Esophagus (tissue), 2 donors: ENCODE results near the gene NPPC. TPM values are rescaled to one million over a fixed set of nuclear protein-coding genes. Genes with fewer than 3 reads are reported as not detected.
"Not testable (repeated sequence)": the region's sequence is repeated elsewhere in the genome, so short reads cannot be mapped to it uniquely, and the experiment has no call there.

Experiments
- H3K27ac ChIP-seq, 2 donors: one replicate each; pipeline ENCODE4 v1.5.1; 2013; ENCODE audit warnings: low read depth in 2 of 2, mild to moderate bottlenecking in 2 of 2, inconsistent platforms in 1 of 2, low read length in 1 of 2, moderate library complexity in 1 of 2
- H3K27me3 ChIP-seq, 2 donors: one replicate each; pipeline ENCODE4 v1.6.1; 2013; ENCODE audit warnings: low read length in 2 of 2, control low read depth in 1 of 2, mild to moderate bottlenecking in 1 of 2; ENCODE audit not compliant: insufficient read depth in 2 of 2, control insufficient read depth in 1 of 2
- H3K36me3 ChIP-seq, 2 donors: one replicate each; pipeline ENCODE4 v1.6.1; 2013; ENCODE audit warnings: low read length in 1 of 2; ENCODE audit not compliant: control insufficient read depth in 2 of 2, insufficient read depth in 2 of 2
- H3K4me1 ChIP-seq, 2 donors: one replicate each; pipeline ENCODE4 v1.6.1; 2013; ENCODE audit warnings: low read length in 1 of 2; ENCODE audit not compliant: control insufficient read depth in 2 of 2, insufficient read depth in 2 of 2
- H3K4me3 ChIP-seq, 2 donors: one replicate each; pipeline ENCODE4 v1.5.1; 2013; ENCODE audit warnings: low read length in 2 of 2, mild to moderate bottlenecking in 2 of 2, low read depth in 1 of 2, moderate library complexity in 1 of 2
- H3K9me3 ChIP-seq, 2 donors: one replicate each; pipeline ENCODE4 v1.6.1; 2013; ENCODE audit warnings: mild to moderate bottlenecking in 2 of 2, low read depth in 1 of 2, low read length in 1 of 2, moderate library complexity in 1 of 2; ENCODE audit not compliant: control insufficient read depth in 2 of 2, insufficient read depth in 1 of 2
- WGBS, 2 donors: extraction: QIAGEN DNeasy Blood & Tissue Kit; methylation state at CpG; one replicate each; pipeline ENCODE4 v1.1.7; 2013; 5-methylcytosine and 5-hydroxymethylcytosine counted together
- polyA plus RNA-seq, 2 donors: library from polyadenylated mRNA; stranded (reverse); fragments of 200-250 nt; gene quantifications; one replicate each; pipeline ENCODE4 v1.2.3, GENCODE V29; 2013
- donor health status: healthy with polysubstance abuse.
- donor health status: Bipolar disorder and iron deficiency.

NPPC gene
- polyA plus RNA-seq, 2 donors, result 2.2 TPM

DNA sequence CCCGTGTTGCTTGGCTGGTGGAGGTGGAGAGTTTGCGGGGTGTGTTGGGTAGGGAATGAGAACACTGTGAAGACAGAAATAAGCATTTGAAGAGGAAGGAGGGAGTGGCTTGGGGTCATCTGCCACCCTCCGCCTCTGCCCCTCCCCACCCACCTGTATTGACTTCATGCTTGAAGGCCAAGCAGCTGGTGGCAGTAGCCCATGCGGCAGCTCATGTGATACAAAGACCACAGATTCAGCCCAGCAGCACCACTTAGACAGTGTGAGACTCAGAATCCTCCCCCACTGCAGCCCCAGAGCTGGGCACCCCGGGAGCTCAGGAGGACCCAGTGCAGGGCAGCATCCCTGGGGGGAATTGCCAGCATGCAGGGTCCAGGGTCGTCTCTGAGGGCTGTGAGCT is 15.4 kb downstream of the NPPC start:
- no peaks in the 10 kb centered on the region for H3K4me1 ChIP-seq
- no peaks in the 10 kb centered on the region for H3K27me3 ChIP-seq
- H3K36me3 ChIP-seq, result no peaks in the 10 kb centered on the region
- 79 to 81% methylated on average over 6 of the region's 6 CpGs for WGBS, 2 donors
- H3K9me3 ChIP-seq, result no peaks in the 10 kb centered on the region
- H3K27ac ChIP-seq, result no peak overlapping the region
- H3K4me3 ChIP-seq, result no peak overlapping the region

DNA sequence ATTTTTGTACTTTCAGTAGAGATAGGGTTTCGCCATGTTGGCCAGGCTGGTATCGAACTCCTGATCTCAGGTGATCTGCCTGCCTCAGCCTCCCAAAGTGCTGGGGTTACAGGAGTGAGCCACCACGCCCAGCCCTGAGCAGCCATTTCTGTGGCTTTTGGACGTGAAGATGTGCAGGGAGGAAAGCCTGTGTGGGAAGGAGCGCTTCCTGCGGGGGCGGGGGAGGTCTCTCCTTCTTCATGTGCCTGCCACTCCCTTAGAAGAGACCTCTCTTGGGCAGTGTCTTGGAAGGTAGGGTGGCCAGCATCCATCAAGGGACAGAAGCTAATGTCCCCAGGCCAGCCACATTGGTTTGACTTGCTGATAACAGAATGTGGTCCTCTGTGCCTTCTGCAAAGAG is 16.0 kb downstream of the NPPC start:
- H3K9me3 ChIP-seq, H3K27ac ChIP-seq, H3K4me3 ChIP-seq, H3K36me3 ChIP-seq, H3K4me1 ChIP-seq, H3K27me3 ChIP-seq: not testable (repeated sequence)
- WGBS, 2 donors, result 81 to 86% methylated on average over 7 of the region's 7 CpGs

DNA sequence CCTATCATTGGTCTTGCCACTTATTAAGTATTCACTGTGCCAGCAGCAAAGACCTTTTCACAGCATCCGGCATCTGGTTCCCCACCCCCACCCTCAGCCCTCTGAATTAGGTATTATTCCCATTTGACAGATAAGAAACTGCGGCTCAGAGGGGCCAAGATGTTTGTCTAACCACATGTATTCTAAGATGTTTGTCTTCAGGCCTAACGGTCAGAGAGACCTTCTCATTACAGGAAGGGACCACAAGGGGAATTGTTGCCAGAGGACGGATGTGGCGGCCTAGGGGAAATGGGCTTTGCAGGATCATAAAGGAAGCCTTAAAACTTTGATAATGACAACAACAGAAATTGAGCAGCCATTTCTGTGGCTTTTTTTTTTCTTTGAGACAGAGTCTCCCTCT is 16.6 kb downstream of the NPPC start:
- Histone ChIP-seq H3K9me3 (no peaks in the 10 kb centered on the region), H3K36me3 (no peaks in the 10 kb centered on the region), H3K4me1 (no peaks in the 10 kb centered on the region), H3K4me3 (no peak overlapping the region), H3K27ac (no peak overlapping the region), H3K27me3 (no peaks in the 10 kb centered on the region)
- 61 to 71% methylated on average over 5 of the region's 5 CpGs for WGBS, 2 donors

DNA sequence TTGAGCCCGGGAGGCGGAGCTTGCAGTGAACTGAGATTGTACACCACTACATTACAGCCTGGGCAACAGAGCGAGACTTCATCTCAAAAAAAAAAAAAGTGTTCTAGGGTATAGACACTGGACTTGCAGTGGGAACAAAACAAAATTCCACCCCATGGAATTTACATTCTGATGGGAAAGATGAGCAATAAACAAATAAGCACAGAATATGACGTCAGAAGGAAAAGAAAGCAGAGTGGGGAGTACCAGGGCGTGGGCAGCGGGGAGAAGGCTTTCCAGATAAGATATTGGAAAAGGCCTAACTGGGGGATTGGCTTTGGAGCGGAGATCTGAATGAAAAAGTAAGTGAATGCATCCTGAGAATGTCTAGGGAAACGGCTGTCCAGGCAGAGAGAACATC is 17.6 kb downstream of the NPPC start:
- Histone ChIP-seq H3K36me3 (no peaks in the 10 kb centered on the region), H3K4me3 (no peak overlapping the region), H3K27ac (no peak overlapping the region), H3K27me3 (no peaks in the 10 kb centered on the region), H3K4me1 (no peaks in the 10 kb centered on the region), H3K9me3 (no peaks in the 10 kb centered on the region)
- 90 to 92% methylated on average over 8 of the region's 8 CpGs for WGBS, 2 donors

DNA sequence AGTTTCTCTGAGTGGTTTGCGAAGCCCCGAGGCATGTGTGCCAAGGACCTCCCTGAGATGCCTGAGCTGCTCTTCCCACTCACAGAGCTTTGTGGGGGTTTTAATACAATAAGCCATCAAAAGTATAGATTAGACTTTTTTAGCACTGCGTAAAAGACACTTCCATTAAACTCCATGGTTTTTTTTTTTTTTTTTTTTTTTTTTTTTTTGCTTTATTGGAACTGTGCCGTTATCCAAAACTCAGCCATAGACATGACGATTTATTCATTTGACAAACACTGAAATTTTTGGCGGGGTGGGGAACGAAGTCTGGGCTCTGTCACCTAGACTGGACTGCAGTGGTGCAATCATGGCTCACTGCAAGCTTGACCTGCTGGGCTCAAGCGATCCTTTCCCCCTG is 18.4 kb downstream of the NPPC start:
- no peak overlapping the region for H3K27ac ChIP-seq
- no peaks in the 10 kb centered on the region for H3K9me3 ChIP-seq
- H3K4me1 ChIP-seq, result no peaks in the 10 kb centered on the region
- 88 to 93% methylated on average over 8 of the region's 8 CpGs for WGBS, 2 donors
- H3K27me3 ChIP-seq, result no peaks in the 10 kb centered on the region
- no peak overlapping the region for H3K4me3 ChIP-seq
- no peaks in the 10 kb centered on the region for H3K36me3 ChIP-seq

DNA sequence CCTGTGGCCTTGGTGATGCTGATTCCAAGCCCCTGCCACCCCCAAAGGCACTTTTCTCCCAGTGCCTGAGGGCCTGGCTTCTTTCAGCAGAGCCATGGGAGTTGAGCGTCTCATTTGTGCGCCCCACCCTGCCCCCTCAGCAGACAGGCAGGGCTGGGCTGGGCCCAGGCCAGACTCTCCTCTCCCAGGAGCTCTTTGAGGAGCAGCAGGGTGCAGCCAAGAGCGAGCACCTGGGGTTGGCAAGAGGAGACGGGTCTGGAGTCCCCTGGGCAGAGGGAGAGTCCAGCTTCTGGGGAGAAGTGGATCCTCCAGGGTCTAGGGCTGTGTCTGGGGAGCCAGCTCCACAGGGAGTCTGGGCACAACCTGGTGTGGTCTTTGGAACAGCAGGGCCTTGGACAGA is 21.2 kb downstream of the NPPC start:
- no peak overlapping the region for H3K27ac ChIP-seq
- H3K27me3 ChIP-seq, result no peaks in the 10 kb centered on the region
- no peak overlapping the region for H3K4me3 ChIP-seq
- no peaks in the 10 kb centered on the region for H3K9me3 ChIP-seq
- no peaks in the 10 kb centered on the region for H3K4me1 ChIP-seq
- H3K36me3 ChIP-seq, result no peaks in the 10 kb centered on the region
- 66 to 77% methylated on average over 4 of the region's 4 CpGs for WGBS, 2 donors

DNA sequence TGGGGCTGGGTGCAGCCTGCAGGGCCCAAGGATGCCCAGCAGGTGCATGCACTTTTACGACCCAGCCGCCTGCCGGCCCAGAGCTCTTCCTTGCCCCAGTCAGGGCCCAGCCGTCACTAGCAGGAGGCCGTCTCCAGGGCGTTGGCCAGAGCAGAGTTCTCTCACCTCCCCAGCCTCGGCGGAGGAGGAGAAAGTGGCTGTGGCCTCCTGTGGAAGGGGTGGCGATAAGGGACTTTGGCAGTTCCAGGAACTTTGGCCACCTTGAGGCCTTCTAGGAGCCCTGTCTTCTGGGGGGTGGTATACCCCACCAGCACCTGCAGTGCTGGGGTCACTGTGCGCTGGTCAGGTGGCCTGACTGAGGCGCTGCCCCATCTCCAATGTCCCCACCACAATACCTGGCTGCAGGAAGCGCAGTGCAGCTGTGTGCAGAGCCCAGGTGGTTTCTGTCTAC is 22.0 kb downstream of the NPPC start:
- Histone ChIP-seq H3K27me3 (no peaks in the 10 kb centered on the region), H3K36me3 (no peaks in the 10 kb centered on the region), H3K9me3 (no peaks in the 10 kb centered on the region), H3K27ac (no peak overlapping the region), H3K4me3 (no peak overlapping the region), H3K4me1 (no peaks in the 10 kb centered on the region)
- 83 to 88% methylated on average over 12 of the region's 12 CpGs for WGBS, 2 donors

DNA sequence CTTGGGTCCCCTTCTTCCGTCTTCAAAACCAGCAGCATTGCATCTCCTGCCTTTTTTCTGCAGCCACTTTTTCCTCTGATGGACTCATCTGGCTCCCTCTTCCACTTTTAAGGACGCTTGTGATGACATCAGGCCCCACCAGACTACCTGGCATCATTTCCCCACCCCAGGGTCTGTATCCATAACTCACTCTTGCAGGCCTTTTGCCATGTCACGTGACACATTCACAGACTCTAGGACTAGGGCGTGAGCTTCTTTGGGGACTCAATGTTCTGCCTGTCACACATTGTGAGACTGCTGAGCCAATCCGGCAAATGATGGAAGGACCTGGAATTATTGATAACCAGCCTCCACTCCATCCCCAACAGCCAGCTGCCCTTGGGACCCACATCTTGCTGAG is 23.6 kb downstream of the NPPC start:
- H3K27ac ChIP-seq, result no peak overlapping the region
- H3K4me1 ChIP-seq, result no peaks in the 10 kb centered on the region
- 76 to 84% methylated on average over 5 of the region's 5 CpGs for WGBS, 2 donors

DNA sequence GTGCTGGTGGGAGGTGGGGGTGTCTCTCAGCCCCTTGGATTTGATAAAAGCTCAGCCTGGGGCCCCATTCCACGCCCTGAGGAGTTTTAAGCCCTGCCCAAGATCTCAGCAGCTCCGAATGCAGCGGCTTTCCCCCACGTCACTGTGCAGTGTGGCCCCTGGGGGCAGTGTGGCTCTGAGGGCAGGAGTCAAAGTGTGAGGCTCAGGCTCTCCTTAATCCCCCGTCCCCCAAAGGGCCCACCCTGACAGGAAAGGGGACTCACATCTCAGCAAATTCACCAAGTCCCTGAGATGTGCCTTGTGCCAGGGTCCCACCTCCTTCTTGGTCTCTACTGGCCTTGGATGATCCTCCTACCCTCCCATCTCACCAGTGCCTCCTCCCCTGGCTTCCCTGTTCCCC is 25.2 kb downstream of the NPPC start:
- 75 to 81% methylated on average over 4 to 5 of the region's 5 CpGs for WGBS, 2 donors
- Histone ChIP-seq H3K4me1 (no peaks in the 10 kb centered on the region), H3K9me3 (no peaks in the 10 kb centered on the region), H3K4me3 (no peak overlapping the region), H3K27me3 (no peaks in the 10 kb centered on the region), H3K36me3 (no peaks in the 10 kb centered on the region), H3K27ac (no peak overlapping the region)

More for the DNA sequence above, 23.6 kb downstream of the NPPC start:
- Histone ChIP-seq H3K36me3 (no peaks in the 10 kb centered on the region), H3K9me3 (no peaks in the 10 kb centered on the region), H3K27me3 (no peaks in the 10 kb centered on the region), H3K4me3 (no peak overlapping the region)

DNA sequence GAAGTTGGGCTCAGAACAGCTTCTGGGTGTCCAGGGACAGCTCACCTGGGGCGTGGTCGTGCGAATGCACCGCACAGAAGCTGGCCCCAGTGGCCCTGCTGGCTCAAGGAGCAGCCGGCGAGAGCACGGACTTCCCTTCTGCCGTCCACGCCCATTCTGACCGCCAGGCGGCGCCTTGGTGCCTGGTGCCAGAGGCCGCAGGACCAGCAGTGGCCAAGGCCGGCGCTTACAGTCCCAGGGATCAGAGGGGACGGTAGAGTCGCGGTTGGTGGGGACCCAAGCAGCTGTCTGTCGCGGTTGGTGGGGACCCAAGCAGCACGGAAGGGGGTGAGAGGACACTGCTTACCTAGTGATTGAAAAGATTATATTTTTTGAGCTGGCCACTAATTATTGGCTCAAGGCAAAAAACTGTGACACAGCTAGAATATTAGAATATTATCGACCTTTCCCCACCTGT is 25.7 kb downstream of the NPPC start:
- H3K27ac ChIP-seq, result no peak overlapping the region
- H3K36me3 ChIP-seq, result no peaks in the 10 kb centered on the region
- H3K4me3 ChIP-seq, result no peak overlapping the region
- no peaks in the 10 kb centered on the region for H3K27me3 ChIP-seq
- WGBS, 2 donors, result 16 to 28% methylated on average over 22 of the region's 22 CpGs
- no peaks in the 10 kb centered on the region for H3K4me1 ChIP-seq
- no peaks in the 10 kb centered on the region for H3K9me3 ChIP-seq
